Measurements from ENCODE around the gene MTHFD1L.
"Not testable (repeated sequence)": the region's sequence is repeated elsewhere in the genome, so short reads cannot be mapped to it uniquely, and the experiment has no call there.

The MTHFD1L gene

GRCh38 chr6:151034825-151035781, 169.6 kb downstream of the MTHFD1L start:
- no peak for FAIRE-seq

GRCh38 chr6:151036211-151036721, 170.8 kb downstream of the MTHFD1L start:
- peak; percentile 14 for DNase-seq (ENCODE audit: insufficient read length, low spot score)
- not testable (repeated sequence) for FAIRE-seq

More at GRCh38 chr6:151034825-151035781, 169.6 kb downstream of the MTHFD1L start:
- DNase-seq (ENCODE audit: insufficient read length, low spot score) = no peak

GRCh38 chr6:151036869-151037680, 171.6 kb downstream of the MTHFD1L start:
- no peak for DNase-seq (ENCODE audit: insufficient read length, low spot score)

GRCh38 chr6:151038616-151039015, 173.1 kb downstream of the MTHFD1L start:
- no peak for DNase-seq (ENCODE audit: insufficient read length, low spot score)

More at GRCh38 chr6:151036869-151037680, 171.6 kb downstream of the MTHFD1L start:
- FAIRE-seq = no peak

GRCh38 chr6:151040888-151041521, 175.5 kb downstream of the MTHFD1L start:
- peak; percentile 52 for DNase-seq (ENCODE audit: insufficient read length, low spot score)
- not testable (repeated sequence) for FAIRE-seq

More at GRCh38 chr6:151038616-151039015, 173.1 kb downstream of the MTHFD1L start:
- no peak for FAIRE-seq

GRCh38 chr6:151041686-151042085, 176.2 kb downstream of the MTHFD1L start:
- DNase-seq (ENCODE audit: insufficient read length, low spot score) (no peak), FAIRE-seq (no peak)

GRCh38 chr6:151042911-151043330, 177.4 kb downstream of the MTHFD1L start:
- not testable (repeated sequence) for FAIRE-seq; DNase-seq (ENCODE audit: insufficient read length, low spot score)

- DNase-seq (ENCODE audit: insufficient read length, low spot score) (no peak), FAIRE-seq (no peak)
These were observed 178.4 kb downstream of the MTHFD1L start for GRCh38 chr6:151043944-151044343.

- peak; percentile 38 for DNase-seq (ENCODE audit: insufficient read length, low spot score)
These were observed 179.3 kb downstream of the MTHFD1L start for GRCh38 chr6:151044465-151045441.

GRCh38 chr6:151045511-151046222, 180.2 kb downstream of the MTHFD1L start:
- DNase-seq (ENCODE audit: insufficient read length, low spot score) = peak; percentile 24
- FAIRE-seq = not testable (repeated sequence)

More at GRCh38 chr6:151044465-151045441, 179.3 kb downstream of the MTHFD1L start:
- FAIRE-seq = no peak

- FAIRE-seq (no peak), DNase-seq (ENCODE audit: insufficient read length, low spot score) (no peak)
These were observed 185.7 kb downstream of the MTHFD1L start for GRCh38 chr6:151051164-151051563.

- FAIRE-seq = no peak
- no peak for DNase-seq (ENCODE audit: insufficient read length, low spot score)
These were observed 186.6 kb downstream of the MTHFD1L start for GRCh38 chr6:151052021-151052646.

GRCh38 chr6:151054306-151054705, 188.8 kb downstream of the MTHFD1L start:
- FAIRE-seq (no peak), DNase-seq (ENCODE audit: insufficient read length, low spot score) (no peak)

GRCh38 chr6:151056230-151056907, 190.9 kb downstream of the MTHFD1L start:
- FAIRE-seq (no peak), DNase-seq (ENCODE audit: insufficient read length, low spot score) (no peak)

GRCh38 chr6:151057061-151057460, 191.6 kb downstream of the MTHFD1L start:
- no peak for FAIRE-seq
- no peak for DNase-seq (ENCODE audit: insufficient read length, low spot score)

- FAIRE-seq = no peak
- DNase-seq (ENCODE audit: insufficient read length, low spot score) = no peak
These were observed 192.7 kb downstream of the MTHFD1L start for GRCh38 chr6:151058021-151058733.

GRCh38 chr6:151059612-151060095, 194.2 kb downstream of the MTHFD1L start:
- DNase-seq (ENCODE audit: insufficient read length, low spot score) (no peak), FAIRE-seq (no peak)
